G401.6 (cell line): ENCODE results near the gene PDZRN4.

Source experiments
- FAIRE-seq: peaks from 2 replicates; lab custom pipeline; 2012; peaks lifted over from hg19 to GRCh38; lab: Jason Lieb, UNC

PDZRN4 gene

DNA sequence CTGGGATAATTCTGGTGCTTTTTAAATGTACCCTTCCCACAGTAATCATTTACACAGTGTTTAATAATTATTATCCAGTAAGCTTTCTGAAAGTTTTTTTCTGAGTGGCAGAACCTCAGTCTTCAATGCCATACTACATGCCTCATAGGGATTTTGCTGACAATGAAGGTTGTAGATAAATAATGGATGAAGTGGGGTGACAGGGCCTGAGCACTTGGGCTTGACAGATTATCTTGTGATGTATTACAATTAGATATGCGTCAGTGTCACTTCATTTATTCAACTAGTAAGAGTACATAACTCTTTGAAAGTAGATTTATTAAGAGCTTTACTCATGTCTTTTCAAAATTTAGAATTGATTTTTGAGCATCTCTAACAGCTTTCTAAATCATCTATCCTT is 176.1 kb downstream of the PDZRN4 start:
- FAIRE-seq, result no peak

DNA sequence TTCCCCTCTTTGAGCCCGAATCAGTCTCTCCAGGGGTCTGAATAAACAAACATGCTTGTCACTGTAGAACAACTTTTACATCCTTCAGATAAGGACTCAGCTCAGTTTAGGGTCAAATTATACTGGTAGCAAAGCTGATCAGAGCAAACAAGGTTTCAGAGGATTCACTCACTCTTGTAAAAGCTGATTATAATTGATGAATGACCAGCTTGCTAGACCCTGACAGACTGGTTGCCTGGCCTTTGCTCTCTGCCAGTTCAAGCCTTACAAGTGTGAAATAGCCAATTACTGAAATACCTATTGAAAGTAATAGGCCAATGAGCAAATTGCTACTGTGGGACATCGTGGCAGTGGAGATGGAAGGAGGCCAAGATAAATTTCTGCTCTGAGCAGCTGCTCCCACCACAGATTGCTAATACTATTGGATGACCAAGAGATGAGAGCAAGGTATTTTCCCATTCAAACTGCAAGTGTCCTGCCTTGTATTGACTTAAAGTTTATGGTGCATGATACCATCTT is 177.6 kb downstream of the PDZRN4 start:
- FAIRE-seq, result no peak

DNA sequence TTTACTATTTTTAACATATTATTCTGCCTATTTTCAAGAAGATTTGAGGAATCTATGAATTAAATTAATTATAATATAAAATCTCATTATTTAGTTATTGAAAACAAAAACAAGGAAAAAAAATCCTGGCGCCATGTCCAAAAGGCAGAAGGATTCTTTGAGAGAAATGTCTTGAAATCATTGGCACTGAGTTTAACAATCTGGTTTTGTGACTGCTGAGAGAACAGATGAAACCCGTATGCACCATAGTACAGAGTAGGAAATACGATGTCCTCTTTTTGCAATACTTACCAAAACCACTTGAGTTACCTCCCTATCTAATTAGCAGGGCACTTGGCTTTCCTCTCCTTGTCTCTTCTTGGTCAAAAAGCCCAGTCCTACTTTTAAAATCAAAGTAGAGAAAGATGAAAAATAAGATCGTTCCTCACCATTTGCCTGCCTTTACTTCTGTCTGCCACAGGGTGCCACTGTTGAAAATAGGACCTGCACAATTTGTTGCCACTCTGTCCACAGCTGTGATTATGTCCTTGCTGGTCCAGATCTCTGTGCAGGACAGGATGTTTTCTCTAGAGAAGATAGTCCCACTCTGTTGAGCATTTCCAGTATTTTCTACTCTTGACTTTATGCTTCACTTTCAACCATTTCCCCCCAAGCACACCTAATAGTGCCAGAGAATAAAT is 179.7 kb downstream of the PDZRN4 start:
- no peak for FAIRE-seq

DNA sequence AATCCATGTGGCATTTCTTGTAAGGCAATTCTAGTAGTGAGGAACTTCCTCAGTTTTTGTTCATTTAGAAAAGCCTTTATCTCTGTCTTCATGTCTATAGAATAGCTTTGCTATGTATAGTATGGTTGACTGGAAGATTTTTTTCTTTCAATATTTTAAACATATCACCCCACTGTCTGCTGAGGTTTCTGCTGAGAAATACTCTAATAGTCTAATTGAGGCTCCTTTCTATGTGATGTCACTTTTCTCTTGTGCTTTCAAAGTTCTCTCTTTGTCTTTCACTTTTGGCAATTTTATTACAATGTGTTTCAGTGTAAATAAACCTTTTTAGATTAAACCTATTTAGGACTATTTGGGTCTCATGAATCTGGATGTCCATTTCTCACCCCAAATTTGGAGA is 192.8 kb downstream of the PDZRN4 start:
- no peak for FAIRE-seq

DNA sequence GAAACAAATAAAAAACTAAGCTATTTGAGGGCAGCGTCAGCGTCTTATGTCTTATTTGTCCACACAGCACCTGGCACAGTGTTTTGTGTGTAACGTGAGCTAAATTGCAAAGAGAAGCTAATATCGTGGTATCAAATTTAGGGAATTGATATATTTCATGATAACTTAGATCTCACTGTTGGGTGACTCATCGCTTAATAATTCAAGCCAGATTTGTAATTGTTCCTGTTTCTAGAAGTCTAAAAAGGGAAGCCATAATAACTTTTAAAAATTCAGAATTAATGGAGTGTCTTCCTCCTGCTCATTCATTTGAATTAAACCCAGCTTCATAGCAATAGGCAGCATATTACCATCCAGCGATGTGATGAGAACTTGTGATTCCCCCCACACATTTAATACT is 214.7 kb downstream of the PDZRN4 start:
- no peak for FAIRE-seq

DNA sequence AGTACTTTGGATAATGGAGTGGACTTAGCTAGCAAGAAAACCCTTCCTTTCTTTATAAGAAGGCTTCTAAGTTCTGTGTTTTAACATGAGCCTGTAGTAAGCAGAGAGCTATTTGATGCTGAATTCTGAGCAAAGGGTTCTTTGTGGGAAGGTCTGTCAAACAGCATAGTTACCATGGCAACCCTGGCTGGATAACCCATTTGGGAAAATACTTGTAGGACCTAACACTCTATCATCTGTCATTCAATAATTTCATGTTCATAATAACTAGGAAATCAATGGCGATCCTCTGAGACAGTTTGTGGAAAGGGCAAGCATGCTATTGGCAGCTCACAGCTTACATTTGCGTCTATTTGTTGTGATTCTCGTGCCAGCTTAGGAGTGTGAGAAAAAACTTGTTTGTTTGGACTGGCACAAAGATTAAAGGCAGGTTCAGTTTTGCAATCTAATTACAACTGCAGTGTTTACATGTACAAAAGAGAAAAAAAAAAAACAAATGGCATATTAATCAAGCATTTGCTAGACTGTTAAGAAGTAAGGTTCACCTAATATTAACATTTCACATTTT is 219.2 kb downstream of the PDZRN4 start:
- FAIRE-seq, result no peak

DNA sequence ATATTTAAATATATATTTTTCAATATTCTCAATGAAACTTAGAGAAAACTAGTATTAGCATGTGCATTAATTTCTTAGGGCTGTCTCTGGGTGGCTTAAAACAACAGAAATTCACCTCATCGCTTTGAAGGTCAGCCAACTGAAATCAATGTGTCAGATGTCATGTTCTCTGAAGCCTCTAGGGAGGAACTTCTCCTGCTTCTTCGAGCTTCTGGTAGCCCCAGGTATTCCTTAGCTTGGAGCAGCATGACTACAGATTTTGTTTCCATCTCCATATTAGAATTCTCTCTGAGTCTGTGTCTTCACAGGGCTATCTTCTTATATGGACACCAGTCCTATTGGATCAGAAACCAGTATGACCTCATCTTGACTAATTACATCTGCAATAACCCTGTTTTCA is 221.5 kb downstream of the PDZRN4 start:
- no peak for FAIRE-seq

DNA sequence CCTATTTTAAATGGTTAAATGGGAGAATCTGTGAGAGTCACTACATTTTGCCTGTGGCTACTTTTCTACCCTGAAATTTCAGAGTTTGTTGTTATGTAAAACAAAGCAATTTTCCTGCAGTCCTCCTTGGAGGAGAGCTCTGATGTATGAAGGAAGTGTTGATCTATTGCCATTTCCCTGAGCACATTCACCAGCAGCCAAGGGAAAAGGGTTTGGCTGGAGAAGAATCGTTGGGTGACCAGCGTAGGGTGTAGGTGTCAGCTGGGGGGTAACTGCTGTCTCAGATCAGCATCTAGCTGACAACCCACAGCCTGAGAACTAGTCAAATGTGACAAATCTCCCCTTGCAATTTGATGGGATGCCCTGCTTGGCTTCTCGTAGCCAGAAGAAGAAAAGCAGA is 230.5 kb downstream of the PDZRN4 start:
- no peak for FAIRE-seq

DNA sequence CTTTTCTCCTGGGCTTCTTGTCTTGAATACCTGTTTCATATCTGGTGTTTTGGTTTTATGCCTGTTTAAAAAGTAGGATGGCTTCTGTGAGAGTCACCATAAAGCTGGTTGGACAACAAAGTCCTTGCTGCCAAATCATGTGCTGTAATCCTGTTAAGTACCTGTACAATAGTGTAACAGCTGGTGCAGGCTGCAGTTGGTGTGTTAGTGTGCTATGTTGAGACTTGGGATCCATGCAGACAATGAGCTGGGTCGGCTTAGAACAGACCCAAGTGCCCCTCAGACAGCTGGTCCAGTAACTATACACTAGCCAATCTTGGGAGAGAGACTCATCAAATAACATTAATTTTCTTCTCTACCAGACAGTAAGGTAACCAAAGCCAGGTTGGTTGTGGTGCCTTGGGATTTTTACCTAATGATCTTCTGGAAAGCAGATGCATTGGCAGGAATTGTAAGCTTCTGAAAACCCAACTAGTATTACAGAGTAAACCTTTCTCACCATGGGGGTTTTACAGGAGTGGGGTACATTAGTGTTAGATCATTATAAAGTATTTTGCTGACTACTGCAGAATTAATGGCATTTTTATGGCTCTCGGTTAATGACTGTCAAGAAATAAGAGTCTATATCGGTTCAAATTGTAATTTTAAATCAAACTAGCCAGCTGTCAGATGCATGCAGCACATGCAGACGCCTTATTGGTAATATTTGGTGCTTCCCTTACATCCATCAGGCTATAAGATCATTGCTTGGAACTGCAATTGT is 231.2 kb downstream of the PDZRN4 start:
- FAIRE-seq, result no peak

DNA sequence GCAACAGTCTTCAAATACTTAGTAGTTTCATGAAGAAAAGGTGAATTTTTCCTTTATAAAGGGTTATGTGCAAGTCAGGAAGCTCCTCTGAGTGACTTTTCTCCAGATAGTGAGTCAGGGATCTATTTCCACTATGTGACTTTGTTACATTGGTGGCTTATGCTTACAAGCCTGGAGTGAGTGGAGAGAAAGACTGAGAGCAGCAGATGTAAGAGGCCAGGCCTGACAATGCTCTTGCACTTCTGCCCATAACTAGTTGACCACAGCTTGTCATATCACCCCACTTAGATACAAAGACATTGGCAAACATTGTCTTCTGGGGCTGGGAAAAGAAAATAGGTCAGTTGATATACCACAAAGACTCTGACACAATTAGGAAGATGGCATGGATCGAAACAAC is 236.5 kb downstream of the PDZRN4 start:
- no peak for FAIRE-seq

DNA sequence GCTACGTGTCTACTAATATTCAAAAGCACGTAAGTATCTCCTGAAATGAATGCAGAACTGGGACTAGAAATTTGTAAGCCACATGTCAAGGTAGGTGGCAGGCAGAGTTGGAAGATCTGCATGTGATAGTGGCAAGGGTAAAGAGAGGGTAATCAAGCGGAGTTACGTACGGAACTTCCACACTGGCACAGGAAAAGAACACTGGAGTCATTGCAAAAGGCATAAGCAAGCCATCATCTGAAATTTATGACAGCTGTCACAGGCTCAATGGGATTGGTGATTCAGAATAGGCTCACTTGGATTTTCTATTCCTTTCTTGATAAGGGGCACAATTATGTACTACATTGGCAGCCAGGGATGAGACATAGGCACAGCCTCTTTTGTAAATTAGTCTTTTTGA is 245.3 kb downstream of the PDZRN4 start:
- no peak for FAIRE-seq

DNA sequence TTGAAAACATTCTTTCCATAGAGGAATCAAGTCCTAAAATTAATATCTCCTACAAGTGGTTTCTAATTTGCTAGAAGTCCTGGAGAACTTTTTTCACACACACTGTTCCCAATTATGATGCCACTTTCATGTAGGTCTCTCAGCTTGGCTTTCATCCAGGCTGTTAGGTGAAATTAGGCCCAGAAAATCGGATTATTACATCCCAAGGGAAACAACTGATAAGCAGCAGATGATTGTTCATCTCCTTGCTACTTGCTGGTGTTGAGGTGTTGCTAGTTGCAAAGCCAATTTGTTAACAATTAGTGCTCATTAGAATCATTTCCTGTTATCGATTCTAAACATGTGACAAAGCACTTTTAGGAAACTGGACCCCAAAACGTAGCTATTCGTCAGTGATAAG is 248.0 kb downstream of the PDZRN4 start:
- FAIRE-seq, result no peak

DNA sequence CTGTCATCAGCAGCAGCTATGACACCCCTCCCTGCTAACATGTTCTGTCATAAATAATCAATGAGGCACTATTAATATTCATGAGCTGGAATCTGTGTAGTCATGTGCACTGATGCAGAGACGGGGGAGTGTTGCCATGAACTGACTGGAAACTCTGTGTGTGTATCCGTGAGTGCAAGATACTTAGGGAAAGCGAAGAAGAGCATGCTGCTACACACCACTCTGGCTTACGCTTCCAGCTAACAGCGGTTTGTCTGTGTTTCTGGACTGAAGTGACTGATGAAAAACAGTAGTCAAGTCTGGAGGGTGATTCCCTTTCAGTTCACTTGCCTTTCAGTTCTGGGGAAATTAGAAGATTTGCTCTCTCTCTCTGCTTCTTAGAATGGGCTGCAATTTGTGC is 249.4 kb downstream of the PDZRN4 start:
- no peak for FAIRE-seq

DNA sequence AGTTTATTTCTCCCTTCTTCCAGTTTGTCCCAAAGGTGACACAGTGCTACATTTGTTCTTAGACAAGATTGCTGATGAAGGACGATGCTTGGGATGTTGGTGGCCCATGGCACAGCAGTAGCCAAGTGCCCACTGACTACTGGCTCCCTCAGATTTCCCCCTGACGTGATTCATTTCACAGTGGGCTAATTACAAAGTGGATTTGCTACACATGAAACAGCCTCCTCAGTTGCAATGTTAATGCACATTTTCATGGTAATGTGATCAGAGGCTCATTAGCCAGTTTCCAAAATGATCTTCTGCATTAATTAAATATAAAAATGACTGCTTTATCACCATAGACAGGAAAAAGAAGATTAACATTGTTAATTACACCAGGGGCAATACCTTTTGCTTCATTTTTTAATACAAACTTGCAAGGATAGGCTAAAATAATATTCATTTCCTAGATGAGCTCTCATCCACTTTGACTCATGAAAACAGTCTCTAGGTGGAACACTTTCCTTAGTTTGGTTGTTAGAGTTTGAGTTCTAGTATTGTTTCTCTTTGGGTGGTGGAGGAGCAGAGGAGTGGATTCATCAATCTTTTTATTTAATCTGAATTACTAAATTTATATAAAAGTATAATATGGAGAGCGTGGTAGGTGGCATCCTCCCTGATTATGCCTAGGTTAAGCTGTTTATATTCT is 250.9 kb downstream of the PDZRN4 start:
- no peak for FAIRE-seq

DNA sequence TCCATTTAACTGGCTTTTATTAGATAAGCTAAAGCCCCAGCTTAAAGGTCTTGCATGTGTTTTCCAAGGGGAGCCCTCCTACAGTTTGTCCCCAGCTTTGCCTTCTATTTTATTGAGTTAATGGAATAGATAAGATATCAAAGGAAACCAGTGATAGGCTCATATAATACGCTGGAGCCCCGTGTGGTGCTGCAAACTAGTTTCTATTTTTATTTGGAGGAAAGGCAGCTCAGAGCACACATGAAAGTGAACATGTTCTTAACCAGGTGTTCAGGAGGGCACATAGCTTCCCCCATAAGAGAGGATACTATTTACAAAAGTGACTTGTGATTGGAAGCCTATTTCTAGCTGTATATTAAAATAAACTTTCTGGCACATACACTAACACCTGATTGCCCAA is 251.7 kb downstream of the PDZRN4 start:
- FAIRE-seq, result no peak

DNA sequence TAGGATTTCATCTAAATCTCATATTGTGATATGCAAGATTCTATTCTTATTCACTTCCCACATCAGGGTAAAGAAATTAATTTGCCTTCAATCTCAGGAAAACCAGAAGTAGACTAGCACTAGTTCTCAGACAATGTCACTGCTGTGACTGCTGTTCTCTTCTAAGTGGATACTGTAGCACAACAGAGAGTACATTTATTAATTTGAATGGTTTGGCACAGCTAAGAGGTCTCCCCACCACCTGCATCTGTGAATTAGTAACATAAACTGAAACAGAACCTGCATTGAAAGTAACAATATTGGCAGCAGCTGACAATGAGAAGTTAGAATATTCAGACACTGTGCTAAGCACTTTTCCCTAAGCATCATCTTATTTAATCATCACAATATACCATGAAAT is 253.1 kb downstream of the PDZRN4 start:
- no peak for FAIRE-seq

DNA sequence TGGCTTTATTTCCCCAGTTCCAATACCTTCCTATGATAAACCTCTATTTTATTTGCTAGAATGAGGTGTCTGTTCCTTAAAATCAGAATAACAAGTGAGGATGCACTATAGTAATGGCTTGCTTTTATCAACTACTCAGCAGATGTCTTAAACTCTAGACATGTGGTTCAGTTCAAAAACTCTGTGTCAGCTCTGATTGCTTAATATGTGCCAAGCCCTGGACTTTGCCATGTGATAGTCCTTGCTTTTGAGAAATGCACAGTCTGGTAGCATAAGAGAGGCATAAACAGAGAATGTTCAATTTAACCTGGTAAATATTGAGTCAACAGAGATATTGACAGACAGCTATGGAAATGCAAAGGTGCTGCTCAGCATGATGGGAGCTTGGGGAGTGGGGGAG is 254.8 kb downstream of the PDZRN4 start:
- no peak for FAIRE-seq

DNA sequence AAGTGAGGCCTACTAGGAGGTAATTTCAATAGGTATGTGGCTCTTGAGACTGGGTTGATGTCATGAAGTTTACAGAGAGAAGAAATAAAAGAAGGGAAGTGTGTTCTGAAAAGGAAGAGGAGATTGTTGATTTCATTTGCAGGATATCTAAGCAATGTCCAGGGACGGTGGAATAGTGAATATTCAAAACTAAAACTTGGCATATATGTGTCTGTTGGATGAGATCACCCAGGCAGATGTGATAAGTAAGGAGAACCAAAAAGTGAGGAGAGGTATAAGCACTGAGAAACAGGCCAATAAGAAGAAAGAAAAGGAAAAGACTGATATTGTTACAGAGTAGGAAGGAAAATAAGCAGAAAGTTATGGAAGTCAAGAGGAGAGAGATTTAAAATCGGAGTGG is 255.6 kb downstream of the PDZRN4 start:
- FAIRE-seq, result no peak

DNA sequence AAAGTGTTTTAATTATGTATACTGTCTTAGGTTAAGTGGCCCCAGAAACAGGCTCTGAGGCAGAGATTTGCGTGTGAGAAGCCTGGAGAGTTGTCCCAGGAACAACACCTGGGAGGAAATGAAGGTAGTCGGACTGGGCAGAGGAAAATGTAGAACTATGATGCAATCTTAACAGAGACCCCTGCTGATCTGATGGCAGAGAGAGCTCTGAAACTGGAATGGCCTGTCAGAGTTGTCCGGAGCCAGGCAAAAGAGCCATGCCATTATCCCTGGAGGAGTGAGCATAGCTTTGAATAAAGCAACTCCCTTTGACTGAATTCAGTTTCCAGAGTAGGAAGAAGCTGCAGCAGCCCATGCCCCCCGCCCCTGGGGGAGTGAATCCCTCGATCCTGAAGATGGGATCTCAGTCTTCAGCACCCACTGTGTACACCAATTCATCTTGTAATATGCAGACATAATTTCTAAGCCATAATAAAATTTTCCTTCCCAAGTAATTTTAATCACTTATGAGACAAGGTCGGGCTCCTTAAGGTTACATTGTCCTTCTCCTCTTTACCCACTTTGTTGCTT is 264.8 kb downstream of the PDZRN4 start:
- FAIRE-seq, result no peak

DNA sequence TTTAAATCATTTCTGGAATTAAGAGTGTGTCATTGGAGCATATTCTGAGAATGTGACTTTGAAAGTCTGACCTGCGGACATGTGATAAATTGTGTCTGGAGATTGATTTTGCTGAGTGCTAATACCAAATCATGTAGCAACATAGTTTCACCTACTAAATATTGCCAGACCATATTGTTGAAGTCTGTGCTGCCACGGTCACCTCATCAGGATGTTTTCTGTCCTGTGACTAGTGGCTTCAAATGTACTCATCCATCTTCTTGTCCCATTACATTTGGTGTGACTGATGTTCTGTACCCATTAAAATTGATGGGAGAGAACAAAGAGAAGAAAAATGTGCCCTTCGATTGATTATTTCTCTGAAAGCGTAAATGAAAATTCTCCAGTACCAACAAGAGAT is 265.3 kb downstream of the PDZRN4 start:
- FAIRE-seq, result no peak

DNA sequence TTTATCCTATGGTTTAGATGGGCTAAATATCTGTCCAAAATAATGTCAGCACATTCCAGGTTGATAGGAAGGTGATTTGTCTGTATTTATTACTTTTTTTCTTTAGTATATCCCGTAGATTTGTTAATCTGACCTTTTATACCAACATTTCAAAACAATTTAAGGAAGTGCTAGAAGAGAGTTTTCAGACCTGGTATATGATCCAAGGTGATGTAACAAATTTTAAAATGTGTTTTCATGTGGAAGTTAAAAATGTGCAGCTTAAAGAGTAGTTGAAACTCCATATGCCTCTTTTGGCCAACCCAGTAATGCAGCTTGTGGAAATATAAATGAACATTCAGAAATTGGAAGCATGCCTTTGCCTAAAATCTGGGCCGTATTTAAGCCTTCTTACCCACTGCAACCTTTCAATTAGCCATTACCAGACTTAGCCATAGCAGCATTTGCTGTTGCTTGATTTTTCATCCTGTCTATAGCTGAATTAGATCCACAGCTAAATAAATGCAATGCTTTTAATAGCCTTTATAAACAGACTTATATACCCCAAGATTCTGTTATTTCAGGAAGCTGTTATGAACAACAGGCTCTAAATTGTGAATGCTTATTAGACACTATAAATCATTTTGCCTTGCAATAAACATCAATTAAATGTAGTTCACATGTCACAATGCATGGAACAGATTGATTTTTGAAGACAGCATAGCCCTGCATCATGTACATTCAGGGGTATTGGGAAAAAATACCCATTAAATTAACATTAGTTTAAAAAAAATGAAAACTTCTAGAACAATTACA is 271.2 kb downstream of the PDZRN4 start:
- no peak for FAIRE-seq

DNA sequence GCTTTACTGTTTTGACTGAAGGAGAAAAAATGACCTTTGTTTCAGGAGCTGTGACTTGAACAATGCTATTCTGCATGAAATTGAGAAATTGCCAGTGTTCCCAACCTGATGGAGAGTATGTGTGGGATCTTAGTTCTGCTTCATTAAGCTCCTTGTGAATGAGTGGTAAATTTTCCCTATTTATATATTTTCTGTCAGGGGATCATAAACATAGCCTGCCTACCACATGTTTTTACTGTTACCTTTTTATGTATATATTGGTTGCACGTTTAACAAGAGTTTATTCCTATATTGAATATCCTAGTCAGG is 271.7 kb downstream of the PDZRN4 start:
- no peak for FAIRE-seq
